Ectodermal cell (in vitro differentiated cells): ENCODE data around the gene PLA2G15.

Source experiments
- H3K27ac ChIP-seq: 2 replicates; pipeline ENCODE4 v1.7.0; 2013; ENCODE audit warnings: mild to moderate bottlenecking, low read depth, low read length; ENCODE audit not compliant: insufficient read depth, poor library complexity, severe bottlenecking
- H3K27me3 ChIP-seq: 2 replicates; pipeline ENCODE4 v1.7.0; 2013; ENCODE audit warnings: mild to moderate bottlenecking, low read length; ENCODE audit not compliant: insufficient read depth, control insufficient read depth, poor library complexity, severe bottlenecking
- H3K36me3 ChIP-seq: one replicate; pipeline ENCODE4 v1.7.0; 2013; ENCODE audit warnings: low read length; ENCODE audit not compliant: control insufficient read depth, insufficient read depth
- H3K4me1 ChIP-seq: one replicate; pipeline ENCODE4 v1.7.0; 2013; ENCODE audit warnings: low read length; ENCODE audit not compliant: control insufficient read depth, insufficient read depth
- H3K4me3 ChIP-seq: 2 replicates; pipeline ENCODE4 v1.7.0; 2013; ENCODE audit warnings: low read depth, low read length, control low read depth; ENCODE audit not compliant: insufficient read depth
- H3K9me3 ChIP-seq: 2 replicates; pipeline ENCODE4 v1.7.0; 2013; ENCODE audit warnings: mild to moderate bottlenecking, low read length, moderate library complexity; ENCODE audit not compliant: control insufficient read depth
- WGBS, 2 experiments: methylation state at CpG; one replicate each; pipeline ENCODE4 v1.1.7; 2013; ENCODE audit warnings: missing lambda C conversion rate in 2 of 2; 5-methylcytosine and 5-hydroxymethylcytosine counted together

The PLA2G15 gene

GRCh38 chr16:68219725-68220351 is 25.3 kb upstream of the PLA2G15 start:
- H3K9me3 ChIP-seq = no peaks in the 10 kb centered on the region
- no peaks in the 10 kb centered on the region for H3K4me1 ChIP-seq
- H3K27me3 ChIP-seq = no peaks in the 10 kb centered on the region
- no peak overlapping the region for H3K27ac ChIP-seq
- no peak overlapping the region for H3K4me3 ChIP-seq
- H3K36me3 ChIP-seq = no peaks in the 10 kb centered on the region
- WGBS, 2 experiments = 96 to 97% methylated on average over 6 of the region's 6 CpGs

DNA sequence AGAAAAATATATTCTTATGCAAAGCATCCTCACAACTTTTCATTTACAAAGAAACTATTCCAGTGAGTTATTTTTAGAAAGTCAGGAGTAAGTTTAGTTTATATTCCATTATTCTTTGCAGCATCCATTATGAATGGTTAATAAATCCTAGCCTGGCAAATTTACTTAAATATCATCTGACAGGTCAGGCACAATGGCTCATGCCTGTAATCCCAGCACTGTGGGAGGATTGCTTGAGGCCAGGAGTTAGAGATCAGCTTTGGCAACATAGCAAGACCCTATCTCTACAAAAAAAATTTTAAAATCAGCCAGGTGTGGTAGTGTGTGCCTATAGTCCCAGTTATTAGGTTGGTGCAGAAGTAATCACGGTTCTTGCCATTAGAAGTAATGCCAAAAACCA is 22.1 kb upstream of the PLA2G15 start:
- Histone ChIP-seq H3K9me3 (no peaks in the 10 kb centered on the region), H3K27me3 (no peaks in the 10 kb centered on the region), H3K4me1 (no peaks in the 10 kb centered on the region), H3K36me3 (no peaks in the 10 kb centered on the region), H3K4me3 (no peak overlapping the region), H3K27ac (no peak overlapping the region)
- WGBS, 2 experiments = 100% methylated on average over 1 of the region's 1 CpG

GRCh38 chr16:68226116-68226515 is 19.1 kb upstream of the PLA2G15 start:
- Histone ChIP-seq H3K27me3 (no peaks in the 10 kb centered on the region), H3K4me1 (no peaks in the 10 kb centered on the region), H3K4me3 (no peak overlapping the region), H3K27ac (no peak overlapping the region), H3K9me3 (no peaks in the 10 kb centered on the region), H3K36me3 (no peaks in the 10 kb centered on the region)
- WGBS, 2 experiments = 93 to 96% methylated on average over 4 of the region's 4 CpGs

DNA sequence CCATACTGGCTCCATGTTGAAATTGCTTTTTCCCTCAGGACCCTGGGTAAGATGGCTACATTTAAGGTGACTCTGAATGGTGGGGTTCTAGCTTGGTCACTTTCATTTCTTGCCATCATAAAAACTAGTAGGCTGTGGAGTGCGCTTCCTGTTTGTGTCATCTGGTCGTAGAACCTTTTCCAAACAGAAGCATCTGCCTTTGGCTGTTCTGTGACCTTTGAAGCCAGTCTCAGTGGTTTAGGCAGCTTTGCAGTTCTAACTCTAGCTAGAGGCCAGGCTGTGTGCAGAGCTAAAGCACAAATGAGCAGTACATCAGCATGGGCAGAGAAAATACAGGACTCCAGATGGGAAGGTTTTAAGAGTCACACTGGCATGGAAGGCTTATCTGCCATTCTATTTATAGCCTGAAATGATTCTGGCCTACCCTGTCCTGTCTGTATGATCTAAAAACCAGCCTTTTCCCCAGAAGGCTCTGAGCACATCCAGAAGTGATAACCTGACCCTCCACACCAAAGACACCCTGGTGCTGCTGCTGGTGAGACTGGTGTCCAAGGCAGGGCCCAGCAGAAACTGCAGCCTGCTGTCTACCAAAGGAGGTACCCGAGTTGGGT is 17.9 kb upstream of the PLA2G15 start:
- Histone ChIP-seq H3K4me1 (no peaks in the 10 kb centered on the region), H3K27me3 (no peaks in the 10 kb centered on the region), H3K4me3 (no peak overlapping the region), H3K36me3 (no peaks in the 10 kb centered on the region), H3K27ac (no peak overlapping the region), H3K9me3 (no peaks in the 10 kb centered on the region)
- 88 to 91% methylated on average over 3 of the region's 3 CpGs for WGBS, 2 experiments

DNA sequence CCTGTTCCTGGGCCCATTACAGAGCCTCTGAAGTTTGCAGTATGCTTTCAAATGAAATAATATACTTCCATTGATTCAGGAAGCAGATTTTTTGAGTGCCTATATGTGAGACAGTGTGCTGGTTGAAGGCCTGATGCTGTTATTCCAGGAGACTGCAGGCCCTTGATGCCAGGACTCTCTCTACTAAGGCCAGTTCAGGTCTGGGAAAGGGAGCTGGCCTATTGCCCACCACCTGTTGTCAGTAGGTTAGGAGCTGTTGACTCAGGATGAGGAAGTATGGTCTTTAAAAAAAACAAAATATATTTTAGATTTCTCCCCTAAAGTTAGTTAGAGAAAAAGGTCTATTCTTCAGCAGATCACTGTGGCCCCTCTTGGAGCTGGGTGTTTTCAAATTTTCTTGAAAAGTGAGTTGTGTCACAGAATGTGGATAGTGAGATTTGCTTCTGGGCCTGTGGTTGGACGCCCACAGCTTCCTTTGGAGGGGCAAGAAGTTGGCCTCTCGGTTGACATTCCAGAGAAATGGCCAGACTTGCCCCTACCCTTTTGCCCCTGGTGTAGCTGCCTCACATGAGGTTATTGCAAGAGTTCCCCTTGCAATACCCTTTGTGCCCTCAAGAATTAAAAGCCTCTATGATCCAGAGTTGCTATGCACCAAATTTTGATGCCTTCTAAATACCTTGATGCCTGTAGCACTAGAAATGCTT is 17.2 kb upstream of the PLA2G15 start:
- no peaks in the 10 kb centered on the region for H3K9me3 ChIP-seq
- no peak overlapping the region for H3K27ac ChIP-seq
- 92 to 93% methylated on average over 2 of the region's 2 CpGs for WGBS, 2 experiments
- no peak overlapping the region for H3K4me3 ChIP-seq
- H3K36me3 ChIP-seq = no peaks in the 10 kb centered on the region
- no peaks in the 10 kb centered on the region for H3K27me3 ChIP-seq
- no peaks in the 10 kb centered on the region for H3K4me1 ChIP-seq

- Histone ChIP-seq H3K4me3 (no peak overlapping the region), H3K9me3 (no peaks in the 10 kb centered on the region), H3K27me3 (peaks cover 4% of the 10 kb centered on the region), H3K4me1 (no peaks in the 10 kb centered on the region), H3K27ac (no peak overlapping the region), H3K36me3 (no peaks in the 10 kb centered on the region)
- WGBS, 2 experiments = 98 to 100% methylated on average over 3 of the region's 3 CpGs
Observed at GRCh38 chr16:68228652-68229051, 16.5 kb upstream of the PLA2G15 start.

GRCh38 chr16:68229431-68230175 is 15.6 kb upstream of the PLA2G15 start:
- H3K27ac ChIP-seq = no peak overlapping the region
- peaks cover 2% of the 10 kb centered on the region for H3K4me1 ChIP-seq
- H3K4me3 ChIP-seq = no peak overlapping the region
- H3K9me3 ChIP-seq = no peaks in the 10 kb centered on the region
- no peaks in the 10 kb centered on the region for H3K36me3 ChIP-seq
- WGBS, 2 experiments = 78 to 81% methylated on average over 4 of the region's 4 CpGs
- peaks cover 14% of the 10 kb centered on the region for H3K27me3 ChIP-seq

DNA sequence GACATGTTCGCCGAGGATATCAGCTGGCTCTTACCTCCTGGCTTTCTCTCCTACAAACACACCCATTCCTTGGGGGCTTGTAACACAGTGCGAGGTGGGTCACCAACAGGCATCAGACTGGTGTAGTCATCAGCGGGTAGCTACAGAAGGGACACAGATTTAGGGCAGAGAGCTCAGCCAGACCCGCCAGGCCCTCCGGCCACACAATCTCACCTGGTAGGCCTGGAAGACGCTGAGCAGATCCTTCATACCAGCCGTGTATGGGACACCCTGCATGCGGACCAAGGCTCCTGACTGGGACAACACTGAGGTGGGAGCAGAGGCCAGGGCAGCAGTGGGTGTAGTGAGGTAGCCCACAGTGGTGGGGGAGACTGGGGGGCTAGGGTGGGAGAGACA is 15.0 kb upstream of the PLA2G15 start:
- Histone ChIP-seq H3K4me3 (no peak overlapping the region), H3K36me3 (no peaks in the 10 kb centered on the region), H3K27me3 (peaks cover 20% of the 10 kb centered on the region), H3K27ac (no peak overlapping the region), H3K4me1 (peaks cover 7% of the 10 kb centered on the region), H3K9me3 (no peaks in the 10 kb centered on the region)
- WGBS, 2 experiments = 94 to 96% methylated on average over 9 of the region's 9 CpGs

GRCh38 chr16:68230956-68231355 is 14.2 kb upstream of the PLA2G15 start:
- H3K4me1 ChIP-seq = peaks cover 11% of the 10 kb centered on the region
- no peak overlapping the region for H3K27ac ChIP-seq
- no peak overlapping the region for H3K4me3 ChIP-seq
- H3K36me3 ChIP-seq = no peaks in the 10 kb centered on the region
- WGBS, 2 experiments = 95 to 98% methylated on average over 12 of the region's 12 CpGs
- peaks cover 28% of the 10 kb centered on the region for H3K27me3 ChIP-seq
- no peaks in the 10 kb centered on the region for H3K9me3 ChIP-seq
